K562 (cell line): ENCODE data around the gene MB21D2. TPM values are rescaled to one million over a fixed set of nuclear protein-coding genes. Genes with fewer than 3 reads are reported as not detected.

Experiments used
- ATAC-seq: fragments of 200-7000 bp; cut with Tn5 transposase; 3 replicates; pipeline ENCODE4 v1.9.1; 2020; ENCODE audit warnings: moderate library complexity
- BruUV-seq: library from RNA; stranded (reverse); fragments of 400-500 nt; replicated peaks from 2 replicates; lab custom pipeline; 2021; lab: Mats Ljungman, UMichigan
- CTCF ChIA-PET: fragments of 300-600 bp; formaldehyde crosslinking; extraction: SDS; loops from one replicate; lab custom pipeline; 2021; ENCODE audit warnings: low intra/inter-chr PET ratio; lab: Yijun Ruan, JAX
- POLR2A ChIA-PET: fragments of 300-600, 350-650 bp; sonication (Branson Sonifier 250); formaldehyde crosslinking; extraction: SDS; loops from one replicate; lab custom pipeline; 2021; ENCODE audit warnings: antibody characterized with exemption, inconsistent platforms; lab: Yijun Ruan, JAX
- DNase-seq, 4 experiments: peaks; one replicate each; pipeline versions ENCODE4 v3.0.0 to v3.0.0-alpha.2; 2011 to 2018; ENCODE audit warnings: low spot score in 3 of 4, mixed read lengths in 3 of 4; ENCODE audit errors: extremely low read depth in 1 of 4
- FAIRE-seq: peaks from 2 replicates; lab custom pipeline; 2011; peaks lifted over from hg19 to GRCh38; lab: Jason Lieb, UNC
- H2AFZ ChIP-seq: 2 replicates; pipeline ENCODE4 v1.6.0; 2011; ENCODE audit warnings: low read depth, low read length, control low read depth, inconsistent platforms
- H3K27ac ChIP-seq: fragments of 200-600 bp; 3 replicates; pipeline ENCODE4 v1.8.0; 2011; ENCODE audit warnings: low read depth, mild to moderate bottlenecking, control low read depth, inconsistent platforms, low read length, moderate library complexity, mixed read lengths; ENCODE audit errors: extremely low read depth
- H3K27me3 ChIP-seq, 2 experiments: fragments of 300-600 bp in 1 of 2; 2 replicates in 1 of 2; 3 replicates in 1 of 2; pipeline versions ENCODE4 v1.6.0 to v1.8.0; 2011; ENCODE audit warnings: inconsistent platforms in 2 of 2, low read length in 2 of 2, mild to moderate bottlenecking in 1 of 2, mixed read lengths in 1 of 2, moderate library complexity in 1 of 2; ENCODE audit not compliant: control insufficient read depth in 2 of 2, insufficient read depth in 2 of 2
- H3K36me3 ChIP-seq: fragments of 300-600 bp; 3 replicates; pipeline ENCODE4 v1.8.0; 2011; ENCODE audit warnings: mild to moderate bottlenecking, low read length, inconsistent platforms; ENCODE audit not compliant: control insufficient read depth, insufficient read depth
- H3K4me1 ChIP-seq, 2 experiments: fragments of 200-600 bp in 1 of 2; replicated peaks in 1 of 2; 2 replicates in 1 of 2; 3 replicates in 1 of 2; pipeline versions ENCODE4 v1.5.1 to v1.8.0; 2011; ENCODE audit warnings: inconsistent platforms in 2 of 2, low read length in 2 of 2, mild to moderate bottlenecking in 1 of 2, mixed read lengths in 1 of 2, moderate library complexity in 1 of 2; ENCODE audit not compliant: control insufficient read depth in 2 of 2, insufficient read depth in 2 of 2
- H3K4me2 ChIP-seq: 2 replicates; pipeline ENCODE4 v1.6.1; 2011; ENCODE audit warnings: low read length, control low read depth, inconsistent platforms, mixed read lengths; ENCODE audit not compliant: insufficient read depth
- H3K4me3 ChIP-seq: fragments of 200-600 bp; sonication (generic), shearing (Covaris generic); 2 replicates; pipeline ENCODE4 v1.5.1; 2016; ENCODE audit warnings: control low read depth, inconsistent platforms
- H3K79me2 ChIP-seq: fragments of 200-600 bp; 3 replicates; pipeline ENCODE4 v1.8.0; 2011; ENCODE audit warnings: low read length, inconsistent platforms; ENCODE audit not compliant: control insufficient read depth, insufficient read depth
- H3K9ac ChIP-seq, 2 experiments: 2 replicates each; pipeline versions ENCODE4 v1.6.0 to v1.6.1; 2011; ENCODE audit warnings: low read depth in 2 of 2, low read length in 2 of 2, control low read depth in 1 of 2, inconsistent platforms in 1 of 2, mild to moderate bottlenecking in 1 of 2, mixed read lengths in 1 of 2; ENCODE audit not compliant: insufficient read depth in 1 of 2
- H3K9me1 ChIP-seq: one replicate; pipeline ENCODE4 v1.6.0; 2011; ENCODE audit warnings: inconsistent platforms, mild to moderate bottlenecking, low read length, moderate library complexity; ENCODE audit not compliant: control insufficient read depth, insufficient read depth
- H3K9me3 ChIP-seq: replicated peaks from 2 replicates; pipeline ENCODE4 v1.5.1; 2011; ENCODE audit warnings: low read depth, low read length, inconsistent platforms; ENCODE audit not compliant: control insufficient read depth, insufficient read depth
- H4K20me1 ChIP-seq: replicated peaks from 2 replicates; pipeline ENCODE4 v1.6.1; 2011; ENCODE audit warnings: low read length, inconsistent platforms, mixed read lengths; ENCODE audit not compliant: control insufficient read depth, insufficient read depth
- NCOA2 ChIP-seq, 2 experiments: fragments of 450-650 bp; IDR thresholded peaks; 2 replicates each; pipeline ENCODE4 v1.6.1; 2018; ENCODE audit warnings: mild to moderate bottlenecking in 2 of 2, moderate library complexity in 1 of 2; ENCODE audit not compliant: partially characterized antibody in 2 of 2
- PURB ChIP-seq: sonication (generic); formaldehyde crosslinking; IDR thresholded peaks from 2 replicates; pipeline ENCODE4 v1.9.0; 2021; ENCODE audit warnings: low read depth, mild to moderate bottlenecking, missing genetic modification reagents
- RBM39 ChIP-seq: fragments of 200-400 bp; formaldehyde crosslinking; optimal IDR thresholded peaks from 2 replicates; pipeline ENCODE3; 2018; ENCODE audit warnings: low read depth, low read length
- SFPQ ChIP-seq: fragments of 200-400 bp; formaldehyde crosslinking; IDR thresholded peaks from 2 replicates; pipeline ENCODE4 v1.6.1; 2017; ENCODE audit warnings: mild to moderate bottlenecking, low read depth, low read length, moderate library complexity
- SMAD3 ChIP-seq: fragments of 450-650 bp; formaldehyde crosslinking; conservative IDR thresholded peaks from 2 replicates; pipeline ENCODE4 v1.4.0; 2020; ENCODE audit warnings: mild to moderate bottlenecking
- SUPT5H ChIP-seq: fragments of 450-650 bp; IDR thresholded peaks from 2 replicates; pipeline ENCODE4 v1.6.1; 2016
- TCFL5 ChIP-seq: fragments of 250-450 bp; sonication (Bioruptor Pico); conservative IDR thresholded peaks from 2 replicates; pipeline ENCODE4 v1.6.1; 2021; ENCODE audit warnings: mild to moderate bottlenecking, moderate library complexity, matching md5 sums
- VEZF1 ChIP-seq: fragments of 200-800 bp; sonication (Bioruptor generic); IDR thresholded peaks from 2 replicates; pipeline ENCODE4 v1.6.1; 2017; ENCODE audit warnings: missing genetic modification characterization, missing compliant biosample characterization
- ZSCAN32 ChIP-seq: fragments of 450-650 bp; formaldehyde crosslinking; IDR thresholded peaks from 2 replicates; pipeline ENCODE4 v1.4.0; 2020; ENCODE audit warnings: mild to moderate bottlenecking, moderate library complexity
- WGBS: fragments of 100-300 bp; shearing (Covaris generic); methylation state at CpG from one replicate; pipeline ENCODE4 v1.1.6; 2016; ENCODE audit warnings: low coverage, mixed read lengths; ENCODE audit not compliant: insufficient coverage; ENCODE audit errors: missing lambda C conversion rate; 5-methylcytosine and 5-hydroxymethylcytosine counted together
- in situ Hi-C: fragments of 300-500 bp; cut with MboI; formaldehyde crosslinking; loops from 4 replicates; pipeline ENCODE4 v1.15.0; 2018; ENCODE audit warnings: inconsistent platforms, mixed read lengths
- intact Hi-C: fragments of 100-400 bp; cut with micrococcal nuclease; formaldehyde crosslinking; loops from 2 replicates; pipeline ENCODE4 v1.14.2; 2022
- polyA plus RNA-seq, 8 experiments: library from polyadenylated mRNA; depleted of rRNA in 4 of 8; stranded (reverse) in 5 of 8; unstranded in 3 of 8; fragments of >200 nt; fragmentation: Nextera tagmentation in 2 of 8; fragmentation: Illumina TruSeq in 1 of 8; extraction: Ambion mirVana in 2 of 8; extraction: Trizol in 1 of 8; gene quantifications; 2 replicates each; pipeline versions ENCODE4 v1.2.1 to v1.2.3, GENCODE V29; 2011 to 2014; ENCODE audit warnings: inconsistent platforms in 1 of 8, missing spikeins in 1 of 8
- total RNA-seq, 7 experiments: library from RNA; depleted of rRNA in 6 of 7; stranded (reverse); fragments of >200 nt in 6 of 7; fragmentation: Illumina TruSeq in 2 of 7; extraction: Trizol in 2 of 7; gene quantifications; 2 replicates each; pipeline versions ENCODE4 v1.2.1 to v1.2.3, GENCODE V29; 2011 to 2021; ENCODE audit warnings: low replicate concordance in 1 of 7
- TF ChIP-seq, protein P1 (sequence below): fragments of 250-450 bp; sonication (Bioruptor Pico); IDR thresholded peaks from 2 replicates; pipeline ENCODE4 v1.4.0; 2020; ENCODE audit warnings: mild to moderate bottlenecking, moderate library complexity
- TF ChIP-seq, protein P2 (sequence below): fragments of 450-650 bp; IDR thresholded peaks from 2 replicates; pipeline ENCODE4 v1.6.1; 2018; ENCODE audit warnings: mild to moderate bottlenecking, low read depth; ENCODE audit not compliant: partially characterized antibody

MB21D2 gene
- total and polyA plus RNA-seq, 9 of the 15 experiments (the other 6 are each of a cell fraction or from before 2014, with no cell fraction given) = 0.01 TPM; not detected in 8

DNA sequence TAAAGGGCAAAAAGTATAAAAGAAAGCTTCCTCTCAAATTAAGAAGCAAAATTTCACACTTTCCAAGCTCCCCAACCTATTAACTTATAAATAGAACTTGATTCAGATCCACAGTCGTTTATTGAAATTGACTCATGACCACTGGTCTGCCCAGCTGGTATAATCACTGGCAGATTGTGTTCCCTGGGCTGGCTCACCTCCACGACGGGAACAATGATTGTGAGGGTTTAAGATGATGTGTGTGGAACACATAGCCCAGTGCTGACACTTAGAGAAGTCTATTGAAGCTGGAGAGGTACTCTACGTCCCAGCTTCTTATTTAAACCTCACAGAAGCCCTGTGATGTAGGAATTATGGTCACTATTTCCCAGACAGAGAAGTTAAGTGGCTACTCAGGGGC, 90.4 kb downstream of the MB21D2 start (continued):
- no peak for TF ChIP-seq SFPQ
- no peak for TF ChIP-seq RBM39
- TF ChIP-seq ZSCAN32 (CRISPR knock-in tag) = no peak

GRCh38 chr3:192826214-192827006, 91.2 kb downstream of the MB21D2 start:
- Histone ChIP-seq H3K27ac (no peak overlapping the region), H3K27me3 (no peaks in the 10 kb centered on the region), H2AFZ (no peak overlapping the region), H4K20me1 (no peaks in the 10 kb centered on the region; the same call in 1 of the 2 replicates), H3K9me3 (no peaks in the 10 kb centered on the region), H3K9ac (no peak overlapping the region), H3K4me1 (no peaks in the 10 kb centered on the region), H3K36me3 (no peaks in the 10 kb centered on the region), H3K79me2 (no peaks in the 10 kb centered on the region), H3K4me3 (no peak overlapping the region), H3K4me2 (no peak overlapping the region), H3K9me1 (no peaks in the 10 kb centered on the region)
- ChIA-PET CTCF (no interaction called here), POLR2A (interaction anchor here (0.7 kb wide), 1 partner anchor 1562 kb away, joined by 3 read pairs; no protein-coding TSS in a partner anchor)
- in situ Hi-C loops = loop anchor here (10.0 kb wide), 1 partner anchor 218 kb away; no protein-coding TSS in a partner anchor
- ATAC-seq (no peak), DNase-seq (no peak), FAIRE-seq (no peak)
- BruUV-seq = no TSS peak
- intact Hi-C loops = no loop called here
- WGBS = 0% methylated on average over 3 of the region's 4 CpGs
- TF ChIP-seq SUPT5H = no peak
- TF ChIP-seq TCFL5 (CRISPR knock-in tag) = no peak
- TF ChIP-seq SMAD3 (CRISPR knock-in tag) = no peak
- TF ChIP-seq, protein P1, sequence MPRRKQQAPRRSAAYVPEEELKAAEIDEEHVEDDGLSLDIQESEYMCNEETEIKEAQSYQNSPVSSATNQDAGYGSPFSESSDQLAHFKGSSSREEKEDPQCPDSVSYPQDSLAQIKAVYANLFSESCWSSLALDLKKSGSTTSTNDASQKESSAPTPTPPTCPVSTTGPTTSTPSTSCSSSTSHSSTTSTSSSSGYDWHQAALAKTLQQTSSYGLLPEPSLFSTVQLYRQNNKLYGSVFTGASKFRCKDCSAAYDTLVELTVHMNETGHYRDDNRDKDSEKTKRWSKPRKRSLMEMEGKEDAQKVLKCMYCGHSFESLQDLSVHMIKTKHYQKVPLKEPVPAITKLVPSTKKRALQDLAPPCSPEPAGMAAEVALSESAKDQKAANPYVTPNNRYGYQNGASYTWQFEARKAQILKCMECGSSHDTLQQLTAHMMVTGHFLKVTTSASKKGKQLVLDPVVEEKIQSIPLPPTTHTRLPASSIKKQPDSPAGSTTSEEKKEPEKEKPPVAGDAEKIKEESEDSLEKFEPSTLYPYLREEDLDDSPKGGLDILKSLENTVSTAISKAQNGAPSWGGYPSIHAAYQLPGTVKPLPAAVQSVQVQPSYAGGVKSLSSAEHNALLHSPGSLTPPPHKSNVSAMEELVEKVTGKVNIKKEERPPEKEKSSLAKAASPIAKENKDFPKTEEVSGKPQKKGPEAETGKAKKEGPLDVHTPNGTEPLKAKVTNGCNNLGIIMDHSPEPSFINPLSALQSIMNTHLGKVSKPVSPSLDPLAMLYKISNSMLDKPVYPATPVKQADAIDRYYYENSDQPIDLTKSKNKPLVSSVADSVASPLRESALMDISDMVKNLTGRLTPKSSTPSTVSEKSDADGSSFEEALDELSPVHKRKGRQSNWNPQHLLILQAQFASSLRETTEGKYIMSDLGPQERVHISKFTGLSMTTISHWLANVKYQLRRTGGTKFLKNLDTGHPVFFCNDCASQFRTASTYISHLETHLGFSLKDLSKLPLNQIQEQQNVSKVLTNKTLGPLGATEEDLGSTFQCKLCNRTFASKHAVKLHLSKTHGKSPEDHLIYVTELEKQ = no peak
- no peak for TF ChIP-seq VEZF1
- TF ChIP-seq PURB (CRISPR knock-in tag) = no peak
- no peak for TF ChIP-seq NCOA2 (IDR thresholded peaks at IDR 0.05; ENCODE audit: partially characterized antibody in 2 of 2)
- TF ChIP-seq, protein P2, sequence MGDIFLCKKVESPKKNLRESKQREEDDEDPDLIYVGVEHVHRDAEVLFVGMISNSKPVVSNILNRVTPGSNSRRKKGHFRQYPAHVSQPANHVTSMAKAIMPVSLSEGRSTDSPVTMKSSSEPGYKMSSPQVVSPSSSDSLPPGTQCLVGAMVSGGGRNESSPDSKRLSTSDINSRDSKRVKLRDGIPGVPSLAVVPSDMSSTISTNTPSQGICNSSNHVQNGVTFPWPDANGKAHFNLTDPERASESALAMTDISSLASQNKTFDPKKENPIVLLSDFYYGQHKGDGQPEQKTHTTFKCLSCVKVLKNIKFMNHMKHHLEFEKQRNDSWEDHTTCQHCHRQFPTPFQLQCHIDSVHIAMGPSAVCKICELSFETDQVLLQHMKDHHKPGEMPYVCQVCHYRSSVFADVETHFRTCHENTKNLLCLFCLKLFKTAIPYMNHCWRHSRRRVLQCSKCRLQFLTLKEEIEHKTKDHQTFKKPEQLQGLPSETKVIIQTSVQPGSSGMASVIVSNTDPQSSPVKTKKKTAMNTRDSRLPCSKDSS = no peak
